ENCODE data around the gene ARMH4.

ARMH4 gene

DNA sequence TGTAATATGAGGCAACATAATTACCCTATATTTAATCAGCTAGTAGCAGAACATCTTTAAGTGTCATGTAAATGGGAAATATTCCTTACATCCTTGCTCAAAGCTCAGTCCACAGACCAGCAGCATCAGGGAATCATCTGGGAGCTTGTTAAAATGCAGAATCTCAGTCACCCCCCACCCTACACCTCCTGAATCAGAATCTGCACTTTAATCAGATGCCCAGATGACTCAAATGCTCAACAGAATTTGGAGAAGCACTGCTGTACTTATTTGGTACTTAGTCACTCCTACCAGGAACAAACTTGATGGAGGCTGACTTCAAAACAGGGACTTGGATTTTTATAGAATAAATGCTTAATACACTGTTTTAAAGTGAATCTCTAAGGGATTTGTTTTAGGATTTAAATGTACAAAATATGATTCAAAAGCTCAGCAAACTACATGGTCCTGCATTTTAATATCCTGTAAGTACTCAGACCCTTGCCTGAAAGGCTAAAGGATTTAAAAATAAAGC, 96.5 kb downstream of the ARMH4 start:
- no peak for DNase-seq (ENCODE audit: extremely low read depth in 1 of 2, low read depth in 1 of 2)

DNA sequence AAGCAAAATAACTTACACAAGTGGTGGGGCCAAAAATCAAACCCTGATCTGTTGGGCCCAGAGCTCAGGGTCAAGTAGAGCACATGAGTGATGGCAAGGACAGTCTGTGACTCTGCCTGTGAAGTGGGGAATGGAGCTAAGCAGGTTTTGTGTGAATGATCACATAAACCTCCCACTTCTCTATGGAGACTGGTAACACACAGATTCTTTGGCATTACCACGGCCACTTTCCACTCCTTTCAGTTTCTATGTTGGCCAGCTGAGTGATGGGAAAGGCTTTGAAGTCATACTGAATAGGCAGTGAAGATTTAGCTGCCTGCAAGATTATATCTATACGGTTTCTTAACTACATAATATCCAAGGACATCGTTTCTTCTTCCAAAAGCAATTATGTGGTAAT, 97.9 kb downstream of the ARMH4 start:
- no peak for DNase-seq (ENCODE audit: extremely low read depth in 1 of 2, low read depth in 1 of 2)

DNA sequence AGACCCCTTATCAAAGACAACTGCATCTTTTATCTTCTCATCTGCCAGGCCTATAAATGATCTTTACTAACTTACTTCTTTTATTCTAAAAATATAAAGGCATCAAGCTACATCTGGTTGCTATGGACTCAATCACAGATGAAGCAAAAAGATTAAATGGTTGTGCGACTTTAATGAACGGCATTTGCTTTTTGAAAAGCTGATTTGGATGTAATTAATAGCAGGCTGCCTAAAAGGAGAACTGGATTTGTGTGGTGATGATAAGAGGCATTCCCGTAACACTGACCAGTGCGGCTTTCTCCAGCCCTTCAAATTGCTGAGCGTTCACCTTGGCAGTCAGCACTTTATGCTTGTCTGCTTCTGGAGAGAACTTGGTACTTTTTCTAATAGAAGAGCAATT, 103.8 kb downstream of the ARMH4 start:
- no peak for DNase-seq (ENCODE audit: extremely low read depth in 1 of 2, low read depth in 1 of 2)

DNA sequence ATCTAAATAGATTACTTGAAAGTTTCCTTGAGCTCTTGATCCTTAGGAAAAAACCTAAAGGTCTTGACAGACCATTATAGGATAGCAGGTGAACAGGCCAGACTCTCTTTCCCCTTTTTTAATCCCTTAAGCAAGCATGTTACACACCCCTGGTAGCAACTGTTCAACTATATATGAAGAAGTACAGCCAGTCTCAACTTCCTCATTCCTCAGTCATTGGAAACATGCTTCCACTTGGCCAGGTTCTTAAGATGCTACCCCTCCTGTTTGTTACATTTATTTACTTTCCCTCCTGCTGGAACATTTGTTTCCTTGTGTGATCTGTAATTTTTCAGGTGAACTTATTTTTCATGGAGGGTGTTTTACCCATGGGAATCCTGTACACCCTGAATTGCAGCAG, 124.1 kb downstream of the ARMH4 start:
- no peak for DNase-seq (ENCODE audit: extremely low read depth in 1 of 2, low read depth in 1 of 2)

DNA sequence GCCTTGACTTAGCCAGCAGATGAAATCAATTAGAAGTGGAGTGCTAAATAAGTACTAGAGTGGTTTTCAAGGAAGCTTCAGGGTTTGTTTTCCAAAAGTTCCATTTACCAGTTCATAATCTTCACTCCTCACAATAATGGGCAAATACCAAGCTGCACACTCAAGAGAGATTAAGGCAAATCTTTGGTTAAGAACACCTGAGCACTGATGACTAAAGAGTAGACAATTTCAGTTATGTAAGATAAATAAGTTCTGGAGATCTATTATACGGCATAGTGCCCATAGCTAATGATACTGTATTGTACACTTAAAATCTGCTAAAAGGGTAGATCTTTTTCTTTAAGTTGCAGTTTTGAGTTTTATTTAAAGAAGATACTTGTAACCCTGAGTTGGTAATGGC, 125.0 kb downstream of the ARMH4 start:
- no peak for DNase-seq (ENCODE audit: extremely low read depth in 1 of 2, low read depth in 1 of 2)

DNA sequence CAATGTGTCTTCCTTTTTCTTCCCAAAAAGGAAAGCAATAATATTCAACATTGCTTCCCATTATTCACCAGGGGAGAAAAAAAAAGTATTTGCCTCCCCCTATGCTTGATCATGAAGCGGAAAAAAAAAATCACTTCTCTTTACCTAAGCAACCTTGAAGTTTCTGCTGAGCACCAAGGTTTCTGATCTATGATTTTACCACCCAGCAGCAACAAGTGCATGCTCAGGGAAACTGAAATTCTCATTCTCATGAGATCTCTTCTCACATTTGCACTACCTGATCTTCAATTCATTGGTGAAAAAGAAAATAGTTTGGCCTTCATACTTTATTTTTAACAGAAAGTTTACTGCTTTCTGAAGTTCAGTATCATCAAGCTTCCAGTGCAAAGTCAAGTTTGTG, 125.8 kb downstream of the ARMH4 start:
- no peak for DNase-seq (ENCODE audit: extremely low read depth in 1 of 2, low read depth in 1 of 2)

DNA sequence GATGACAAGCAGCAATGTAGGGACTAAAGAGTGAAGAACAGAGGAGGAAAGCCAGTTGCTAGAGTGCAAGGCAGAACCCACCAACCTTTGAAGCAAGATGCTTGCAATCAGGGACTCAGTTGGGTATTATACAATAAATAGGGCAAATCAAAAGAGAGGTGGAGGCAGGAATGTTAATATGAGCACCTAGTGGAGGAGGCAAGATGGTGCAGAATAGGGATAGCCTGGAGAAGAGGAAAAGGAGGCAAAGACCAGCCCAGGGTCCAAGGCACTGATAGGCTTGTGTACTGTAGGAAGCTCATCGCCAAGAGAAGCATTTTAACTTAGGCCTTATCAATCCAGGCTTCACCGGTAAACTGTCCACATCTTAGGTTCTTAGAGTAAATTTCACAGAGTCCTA, 137.2 kb downstream of the ARMH4 start:
- no peak for DNase-seq (ENCODE audit: extremely low read depth in 1 of 2, low read depth in 1 of 2)

DNA sequence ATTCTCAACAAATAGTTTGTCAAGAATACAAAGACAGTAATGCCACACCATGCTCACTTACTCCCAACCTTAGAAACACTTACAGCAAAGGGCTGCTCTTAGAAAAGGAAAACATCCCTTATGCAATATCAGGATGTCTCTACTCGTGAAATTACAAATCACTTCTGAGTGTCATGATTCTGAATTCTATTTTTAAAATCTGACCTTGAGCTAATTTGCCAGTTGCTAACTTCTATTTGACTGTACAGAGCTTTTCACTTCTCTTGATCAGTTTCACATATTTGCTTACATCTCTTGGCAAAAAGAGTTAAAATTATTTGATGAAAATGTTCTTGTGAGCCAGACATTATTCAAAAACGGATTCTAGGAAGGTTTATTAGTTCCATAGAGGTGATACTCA, 149.4 kb downstream of the ARMH4 start:
- no peak for DNase-seq (ENCODE audit: extremely low read depth in 1 of 2, low read depth in 1 of 2)

DNA sequence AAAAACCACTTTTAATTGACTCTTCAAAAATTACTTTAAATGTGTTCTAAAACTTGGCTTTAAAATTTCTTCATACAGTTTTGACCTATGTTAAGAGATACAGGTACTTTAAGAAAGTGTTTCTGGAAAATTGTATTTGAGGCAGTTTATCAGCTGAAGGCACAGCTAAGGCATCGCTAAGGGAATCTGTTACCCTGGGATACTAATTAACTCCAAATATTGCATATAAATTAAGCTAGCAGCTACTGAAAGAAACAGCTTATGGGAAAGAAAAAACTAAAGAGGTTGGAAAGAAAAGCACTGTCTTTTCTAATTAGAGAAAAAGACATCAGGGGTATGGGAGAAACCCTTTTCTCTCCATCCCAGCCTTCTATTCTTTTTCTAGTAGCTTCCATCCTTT, 152.0 kb downstream of the ARMH4 start:
- DNase-seq (ENCODE audit: extremely low read depth in 1 of 2, low read depth in 1 of 2) = no peak

DNA sequence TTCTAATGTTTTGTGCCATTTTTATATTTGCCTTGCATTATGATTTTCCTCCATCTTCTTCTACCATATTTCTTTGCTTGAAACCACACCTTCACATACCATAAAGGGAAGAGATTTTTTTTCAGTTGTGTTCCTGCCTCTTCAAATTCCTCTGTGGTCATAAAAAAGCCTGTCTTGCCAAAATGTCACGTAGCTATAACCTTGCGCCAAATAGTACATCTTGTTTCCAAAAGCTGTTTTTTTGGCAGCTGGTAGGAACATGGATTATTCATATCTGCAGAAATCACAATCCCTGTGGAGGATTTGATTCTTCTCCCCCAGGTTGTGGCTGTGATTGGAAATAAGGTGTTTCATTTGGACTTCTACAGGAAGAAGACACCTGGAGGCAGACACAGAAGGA, 152.5 kb downstream of the ARMH4 start:
- no peak for DNase-seq (ENCODE audit: extremely low read depth in 1 of 2, low read depth in 1 of 2)

DNA sequence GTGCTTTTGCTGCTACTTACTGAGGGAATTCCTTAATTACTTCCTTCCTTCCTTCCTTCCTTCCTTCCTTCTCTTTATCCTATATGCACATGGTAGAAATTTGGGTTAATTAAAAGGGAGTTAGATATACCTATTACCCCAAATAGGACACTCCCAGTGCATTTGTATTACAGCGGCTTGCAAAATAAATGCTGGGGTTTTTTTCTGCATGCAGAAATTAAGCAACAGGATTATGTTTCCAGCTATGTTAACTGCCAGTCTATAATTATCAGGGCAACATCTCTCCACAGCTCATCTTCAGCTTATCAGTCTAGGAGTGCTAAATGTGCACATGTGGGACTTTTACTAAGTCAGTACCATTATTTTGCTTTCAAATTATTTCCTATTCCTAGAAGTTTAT, 153.2 kb downstream of the ARMH4 start:
- DNase-seq (ENCODE audit: extremely low read depth in 1 of 2, low read depth in 1 of 2) = no peak

DNA sequence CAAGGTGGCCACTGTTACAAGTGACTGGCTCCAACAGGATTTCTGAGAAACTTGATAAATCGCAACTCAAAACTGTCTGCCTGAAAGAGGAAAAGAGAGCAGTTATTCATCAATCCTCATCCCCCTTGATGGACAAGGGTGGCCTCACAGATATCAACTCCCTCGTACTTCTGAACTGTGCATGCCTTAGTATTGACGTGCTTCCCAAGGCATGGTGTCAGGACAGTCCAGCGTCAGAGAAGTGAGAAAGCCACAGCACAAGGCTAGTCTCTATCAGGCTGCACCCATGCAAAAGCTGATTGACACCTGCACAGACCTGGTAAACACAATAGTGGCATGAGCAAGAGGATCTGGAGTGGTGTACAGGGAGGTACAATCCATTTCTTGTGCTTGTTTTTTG, 160.7 kb downstream of the ARMH4 start:
- DNase-seq (ENCODE audit: extremely low read depth in 1 of 2, low read depth in 1 of 2) = no peak

DNA sequence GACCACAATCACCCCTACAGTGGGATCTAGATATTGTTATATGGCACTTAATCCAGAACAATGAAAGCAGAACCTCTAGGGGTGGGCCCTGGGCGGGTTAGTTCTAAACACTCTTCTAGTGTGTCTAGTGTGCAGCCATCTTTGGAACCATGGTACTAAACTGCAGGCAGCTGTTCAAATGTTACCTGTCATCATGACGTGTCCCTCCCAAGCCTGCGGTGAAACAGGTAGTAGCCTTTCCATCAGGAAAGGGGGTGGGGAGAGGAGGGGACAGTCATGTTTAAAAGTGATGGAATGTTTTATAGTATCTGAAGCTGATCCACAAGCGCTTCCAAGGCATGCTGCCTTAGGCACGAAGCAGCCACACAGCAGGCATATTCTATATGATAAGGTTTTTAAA, 163.6 kb downstream of the ARMH4 start:
- DNase-seq (ENCODE audit: extremely low read depth in 1 of 2, low read depth in 1 of 2) = no peak

DNA sequence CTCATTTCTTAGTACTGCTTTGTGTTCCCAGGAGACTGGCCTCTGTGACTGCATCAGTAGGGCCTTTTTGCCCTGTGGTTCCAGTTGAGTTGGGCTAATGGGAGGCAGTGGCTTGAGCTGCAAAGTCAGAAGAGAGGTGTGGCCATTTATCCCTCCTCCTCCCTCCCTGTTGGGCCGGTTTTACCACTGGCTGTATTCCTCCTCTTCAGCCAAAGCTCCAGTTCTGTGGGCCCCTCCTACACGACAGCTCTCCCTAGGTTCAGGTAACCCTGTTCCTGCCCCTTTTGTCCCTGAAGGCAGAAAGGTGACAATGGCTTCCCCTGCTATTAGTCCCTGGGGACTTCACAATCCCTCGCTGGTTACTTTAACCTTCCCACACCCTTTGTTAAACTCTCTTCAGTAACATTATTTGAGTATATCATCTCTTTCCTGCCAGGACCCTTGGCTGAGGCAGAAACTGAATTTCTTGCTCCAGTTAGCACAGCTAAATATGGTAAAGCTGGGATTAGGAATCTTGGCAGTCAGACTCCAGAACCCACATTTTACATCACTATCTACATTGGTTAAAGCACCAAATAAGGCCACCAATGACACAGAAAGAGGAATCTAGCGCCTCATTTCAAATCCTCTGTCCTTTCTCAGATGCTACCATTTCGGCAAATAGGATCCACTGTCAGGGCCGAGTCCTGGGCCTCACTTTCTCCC, 164.3 kb downstream of the ARMH4 start:
- DNase-seq (ENCODE audit: extremely low read depth in 1 of 2, low read depth in 1 of 2) = no peak

DNA sequence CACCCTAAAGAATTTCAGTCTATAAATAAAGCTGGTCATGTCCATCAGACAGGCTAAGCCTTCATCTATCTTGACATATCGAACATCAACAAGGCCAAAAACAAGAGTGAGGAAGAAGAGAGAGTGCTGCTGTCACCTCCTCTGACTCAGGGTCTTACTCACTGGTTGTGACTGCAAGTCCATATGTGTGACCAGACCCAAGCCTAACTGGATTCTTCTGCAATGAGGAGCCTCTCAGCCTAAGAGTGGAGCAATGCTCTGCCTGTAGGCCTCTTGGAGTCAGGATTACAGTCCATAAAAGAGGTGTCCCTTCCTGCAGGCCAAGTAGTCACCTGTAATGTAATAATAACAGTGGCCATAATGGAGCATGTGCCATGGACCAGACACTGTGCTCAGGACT, 165.0 kb downstream of the ARMH4 start:
- DNase-seq (ENCODE audit: extremely low read depth in 1 of 2, low read depth in 1 of 2) = no peak

DNA sequence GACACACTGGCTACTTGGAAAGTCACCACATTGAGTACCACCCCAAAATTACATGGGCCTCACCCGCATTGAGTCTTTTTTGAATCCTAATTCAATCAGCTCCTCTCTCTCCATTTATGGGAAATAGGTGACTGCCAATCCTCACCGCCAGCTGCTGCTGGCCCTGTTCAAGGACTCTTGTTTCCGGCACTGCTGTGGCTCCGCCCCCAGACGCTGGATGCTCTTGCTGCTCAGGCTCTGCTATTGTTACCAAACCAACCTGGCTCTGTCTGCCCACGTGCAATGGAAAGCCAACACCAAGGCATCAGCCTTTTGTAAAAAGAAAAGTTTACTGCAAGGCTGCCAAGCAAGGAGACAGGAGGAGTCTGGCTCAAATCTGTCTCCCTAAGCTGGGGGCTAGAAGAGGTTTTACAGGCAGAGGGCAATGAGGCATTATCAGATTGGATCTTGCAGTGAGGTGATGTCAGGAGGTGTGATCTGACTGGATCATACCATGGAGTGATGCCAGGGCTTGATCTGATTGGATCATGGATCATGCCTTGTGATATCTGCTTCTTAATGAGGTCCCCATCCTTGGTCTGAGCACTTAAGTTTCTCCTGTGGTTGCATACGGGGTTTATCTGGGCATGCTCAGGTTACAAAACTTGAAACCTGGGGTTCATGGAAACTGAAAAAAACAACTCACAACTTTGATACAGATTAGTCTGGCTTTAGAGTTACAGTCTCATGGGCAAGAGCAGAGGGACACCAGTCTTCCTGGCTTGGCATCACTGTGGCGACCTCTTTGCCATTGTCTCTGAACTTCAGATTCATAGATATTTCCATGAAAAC, 169.0 kb downstream of the ARMH4 start:
- DNase-seq (ENCODE audit: extremely low read depth in 1 of 2, low read depth in 1 of 2) = no peak

DNA sequence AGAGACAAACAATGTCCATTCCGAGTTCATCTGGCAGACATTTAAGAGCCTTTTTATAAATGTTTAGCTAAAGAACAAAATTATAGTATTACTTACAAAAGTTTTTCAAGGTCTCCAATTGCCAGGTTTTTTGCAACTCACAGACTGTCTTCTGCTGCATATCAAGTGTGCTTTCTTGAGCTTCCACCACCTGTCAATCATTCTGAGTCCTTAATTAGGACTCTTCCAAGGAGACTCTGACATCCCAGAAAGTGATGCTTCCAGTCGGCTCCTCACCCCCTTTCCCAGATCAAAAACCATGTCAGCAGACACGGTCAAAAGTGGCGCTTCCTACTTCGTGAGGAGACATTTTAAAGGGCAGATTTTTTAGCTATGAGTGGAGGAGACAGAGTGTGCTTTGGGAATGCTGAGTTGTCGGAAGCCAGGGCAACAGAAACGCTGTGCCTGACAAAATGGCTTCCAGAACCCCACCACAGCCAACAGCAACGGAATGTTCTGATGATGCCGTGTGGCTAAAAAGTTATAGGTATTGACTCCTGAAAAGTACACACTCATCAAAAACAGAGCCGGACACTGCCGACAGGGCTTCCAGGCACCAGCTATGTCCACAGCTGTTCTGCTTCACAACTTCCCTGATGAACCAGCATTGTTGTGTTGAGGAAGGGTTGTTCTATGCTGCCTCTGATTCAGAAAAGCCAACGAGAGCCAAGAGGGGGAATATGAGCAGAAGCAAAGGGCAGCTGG, 170.0 kb downstream of the ARMH4 start:
- no peak for DNase-seq (ENCODE audit: extremely low read depth in 1 of 2, low read depth in 1 of 2)

DNA sequence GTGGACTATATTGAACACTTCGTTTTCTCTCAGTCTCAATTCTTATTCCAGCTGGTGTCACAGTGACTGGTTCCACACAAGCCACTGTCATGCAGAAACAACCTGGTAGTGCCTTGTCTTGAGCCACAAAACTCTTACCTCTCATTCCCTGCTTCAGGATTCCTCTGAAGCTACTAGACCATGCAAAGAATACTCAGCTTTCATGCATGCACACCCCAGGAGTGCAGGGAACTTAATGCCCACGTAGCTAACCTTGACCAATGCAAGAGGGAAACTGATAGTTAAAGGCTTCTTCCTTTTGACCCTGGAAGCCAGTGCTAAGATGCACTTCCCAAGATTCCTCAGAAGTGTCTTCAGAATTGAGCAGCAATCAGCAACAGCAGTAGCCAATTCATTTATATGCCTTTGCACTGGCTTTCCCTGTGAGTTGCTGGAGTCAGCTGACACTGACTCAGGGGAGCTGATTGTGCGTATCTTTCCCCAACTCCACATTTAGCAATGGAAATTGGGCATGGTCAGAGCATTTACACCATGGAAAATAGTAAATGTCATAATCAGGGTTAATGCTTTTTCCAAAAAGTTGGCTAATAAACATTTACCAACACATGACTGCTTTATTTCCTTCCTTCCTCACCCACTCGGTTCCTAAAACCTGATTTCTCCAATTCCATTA, 172.5 kb downstream of the ARMH4 start:
- no peak for DNase-seq (ENCODE audit: extremely low read depth in 1 of 2, low read depth in 1 of 2)

DNA sequence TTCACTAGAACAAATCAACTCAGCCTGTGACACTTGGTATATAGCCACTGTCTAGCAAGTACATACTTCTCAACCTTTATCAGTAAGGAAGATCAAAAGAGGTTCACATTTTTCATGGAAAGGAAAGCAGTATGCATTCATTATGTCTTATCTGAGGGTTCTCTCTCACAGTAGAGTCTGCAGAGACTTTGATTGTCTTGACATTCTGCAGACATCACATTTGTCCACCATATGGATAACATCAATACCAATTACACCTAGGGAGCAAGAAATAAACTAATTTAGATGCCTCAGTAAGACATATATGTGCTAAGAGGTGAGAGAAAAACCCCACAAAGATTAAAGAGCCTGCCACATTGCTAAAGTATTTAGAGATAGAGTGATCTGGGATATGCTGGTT, 175.3 kb downstream of the ARMH4 start:
- DNase-seq (ENCODE audit: extremely low read depth in 1 of 2, low read depth in 1 of 2) = no peak

DNA sequence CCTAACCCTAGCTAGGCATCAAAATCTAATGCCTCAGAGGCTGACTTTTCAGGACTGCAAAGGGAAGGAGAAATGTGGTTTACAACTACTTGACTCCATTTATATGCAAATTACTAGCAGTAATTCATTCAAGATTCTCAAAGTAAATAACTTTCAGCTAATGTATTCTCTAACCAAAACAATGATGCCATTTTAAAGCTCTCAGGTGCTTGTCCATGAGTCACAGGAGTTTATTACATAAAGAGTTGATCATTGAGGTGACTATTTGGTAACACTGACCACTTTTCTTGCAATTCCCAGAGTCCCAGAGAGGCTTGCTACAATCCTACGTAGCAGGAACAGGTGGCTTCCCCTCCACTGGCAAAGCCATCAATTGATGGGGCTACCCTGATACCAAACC, 177.1 kb downstream of the ARMH4 start:
- DNase-seq (ENCODE audit: extremely low read depth in 1 of 2, low read depth in 1 of 2) = no peak

DNA sequence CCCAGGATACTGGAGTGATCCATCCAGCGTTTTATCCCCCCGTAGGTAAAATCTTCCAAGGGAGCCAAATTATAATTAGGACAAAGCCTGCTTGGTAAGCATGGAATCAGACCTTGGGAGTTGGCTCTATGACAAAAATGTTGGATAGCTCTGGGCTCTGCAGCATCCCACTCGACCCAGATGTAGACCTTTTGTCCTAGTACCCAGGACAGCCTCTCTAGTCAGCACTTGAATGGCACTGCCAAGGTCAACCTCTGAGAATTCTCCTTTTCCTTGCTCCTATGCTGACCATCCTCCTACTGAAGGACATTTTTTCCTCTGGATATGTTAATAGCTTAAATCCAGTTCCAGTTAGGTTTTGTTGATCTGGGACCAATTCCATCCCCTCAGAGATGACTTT, 181.4 kb downstream of the ARMH4 start:
- no peak for DNase-seq (ENCODE audit: extremely low read depth in 1 of 2, low read depth in 1 of 2)
